NCI-H1092 treated with DMSO at 0.1 percent for 48 hours (cell line): ENCODE results near the gene TCEAL6.
"Not testable (repeated sequence)": the region's sequence is repeated elsewhere in the genome, so short reads cannot be mapped to it uniquely, and the experiment has no call there.

Experiments used
- DNase-seq: peaks from one replicate; lab custom pipeline; 2025; lab: John Stamatoyannopoulos, UW

The TCEAL6 gene

DNA sequence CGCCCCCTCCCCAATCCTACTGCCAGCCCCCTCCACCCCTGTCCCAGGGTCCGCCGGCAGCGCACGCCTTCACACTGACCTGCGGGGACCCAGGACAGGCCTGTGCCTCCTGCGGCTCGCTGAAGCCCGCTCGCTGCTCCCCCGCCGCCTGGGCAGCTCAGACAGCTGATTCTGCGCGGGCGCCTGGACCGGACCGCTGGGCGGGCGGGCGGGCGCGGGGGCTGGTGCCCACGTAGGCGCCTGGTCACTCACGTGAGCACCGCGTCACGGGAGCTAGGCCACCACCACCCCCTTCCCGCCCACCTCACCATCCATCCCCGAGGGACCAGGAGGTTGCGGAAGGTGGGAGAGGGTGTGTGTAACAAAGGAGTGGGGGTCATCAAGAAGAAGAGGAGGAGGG lies at the start of gene TCEAL6:
TCEAL6 (minus strand) TSS at position 208 of the 400 bp plus-strand sequence.
- DNase-seq: not testable (repeated sequence)

GRCh38 chrX:102185967-102186720 lies 43.9 kb upstream of the TCEAL6 start:
- DNase-seq: no peak

- peak; percentile 89 for DNase-seq
Observed at GRCh38 chrX:102155806-102156179, 13.5 kb upstream of the TCEAL6 start, which contains the start of gene BEX5. TSS of gene BEX5 (minus strand) at chrX:102155977. CDS start at chrX:102154265, 1,712 bp downstream.

DNA sequence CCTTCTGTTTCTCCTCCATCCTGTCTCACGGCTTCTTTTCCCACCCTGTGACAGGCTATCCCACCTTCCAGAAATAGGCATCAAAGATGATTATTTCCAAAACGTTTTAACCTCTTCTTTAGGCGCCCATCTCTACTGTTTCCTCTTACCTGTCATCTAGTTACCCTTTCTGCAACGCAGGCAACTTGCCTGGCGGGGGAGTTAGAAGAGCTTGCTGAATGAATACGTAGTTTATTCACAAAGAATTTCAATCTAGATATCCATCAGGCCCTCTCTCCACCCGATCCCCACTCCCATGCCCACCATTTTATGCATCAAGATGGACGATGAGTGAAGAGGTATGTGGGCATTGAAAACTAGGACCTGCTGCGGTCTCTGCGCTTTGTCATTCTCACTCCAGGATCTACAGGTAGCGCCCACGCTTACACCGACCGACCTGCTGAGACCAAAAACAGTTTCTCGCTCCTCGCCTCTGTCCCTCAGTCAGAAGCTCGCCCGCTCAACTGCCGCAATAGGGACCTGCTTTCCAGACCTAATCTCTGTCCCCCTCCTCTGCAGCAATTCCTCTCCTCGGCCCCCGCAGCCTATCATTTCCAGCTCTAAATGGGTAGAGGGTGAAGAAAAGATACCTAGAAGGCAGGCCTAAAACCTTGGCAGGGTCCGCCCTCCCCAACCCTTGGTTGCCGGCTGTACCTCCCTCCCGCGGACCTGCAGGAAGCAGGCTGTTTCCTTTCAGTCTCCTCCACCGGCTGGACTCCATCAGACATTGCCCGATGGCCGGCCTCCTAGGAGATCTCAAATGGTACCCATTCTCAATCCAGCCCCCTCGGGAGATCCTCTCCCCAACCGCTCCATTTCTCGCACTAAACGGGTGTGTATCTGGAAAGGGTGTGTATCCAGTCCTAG lies 12.9 kb upstream of the TCEAL6 start:
- peak; percentile 45 for DNase-seq

- DNase-seq: peak; percentile 20
Observed at GRCh38 chrX:102154218-102154860, 12.1 kb upstream of the TCEAL6 start.

DNA sequence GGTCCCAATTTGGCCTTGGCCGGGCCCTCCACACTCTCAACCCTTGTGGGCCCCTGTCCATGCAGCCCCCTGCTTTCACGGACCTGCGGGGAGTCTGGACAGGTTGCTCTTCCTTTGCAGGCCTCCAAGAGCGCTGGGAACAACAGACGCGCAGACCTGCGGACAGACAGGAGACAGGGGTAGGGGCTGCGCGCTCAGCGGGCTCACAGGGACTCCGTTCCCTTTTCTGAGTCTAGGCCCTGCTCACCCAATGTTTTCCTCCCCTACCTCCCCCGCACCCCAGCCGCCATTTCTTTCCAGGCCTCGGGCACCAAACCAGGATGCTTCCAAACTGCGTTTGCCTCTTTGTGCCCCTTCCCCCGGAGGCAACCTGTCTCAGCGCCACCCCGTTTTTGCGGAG lies 650 bp downstream of the TCEAL6 start:
- not testable (repeated sequence) for DNase-seq

DNA sequence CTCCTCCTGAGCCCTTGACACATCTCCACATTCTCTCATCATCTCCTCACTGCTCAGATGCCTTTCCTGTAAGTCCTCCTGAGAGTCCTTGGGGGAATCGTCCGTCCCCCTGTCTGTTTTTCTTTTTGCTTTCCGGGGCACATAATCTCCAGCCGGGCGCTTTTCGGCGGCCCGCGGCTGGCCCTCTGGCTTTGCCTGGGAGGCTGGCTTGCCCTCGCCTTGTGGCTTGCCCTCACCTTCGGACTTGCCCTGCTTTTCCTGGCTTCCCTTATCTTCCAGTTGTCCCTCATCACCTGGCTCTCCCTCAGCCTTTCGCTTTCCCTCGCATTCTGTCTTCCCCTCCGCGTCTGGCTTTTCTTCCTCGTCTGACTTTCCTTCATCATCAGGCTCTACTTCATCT lies 1.4 kb downstream of the TCEAL6 start:
- not testable (repeated sequence) for DNase-seq

- DNase-seq: no peak
Observed at GRCh38 chrX:102138064-102138463, 4.2 kb downstream of the TCEAL6 start.

DNA sequence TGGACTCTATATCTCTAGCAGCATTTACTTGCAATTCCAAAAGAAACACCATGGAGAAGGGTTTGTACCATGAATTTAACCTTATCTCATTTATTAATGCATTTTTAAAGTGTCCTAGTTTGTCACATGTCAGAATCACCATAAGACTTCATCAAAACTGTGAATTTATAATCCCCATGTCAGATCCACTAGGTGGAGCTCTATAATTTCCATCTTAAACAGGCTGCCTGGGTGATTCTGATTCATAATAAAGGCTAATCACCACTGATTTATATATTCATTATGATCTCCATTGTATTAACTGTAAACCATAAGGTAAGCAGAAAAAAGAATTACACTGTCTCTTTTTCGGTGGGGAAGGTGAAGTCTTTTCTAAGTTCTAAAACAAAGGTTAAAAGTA lies 12.8 kb downstream of the TCEAL6 start:
- DNase-seq: peak; percentile 17

GRCh38 chrX:102126863-102127262 lies 15.4 kb downstream of the TCEAL6 start:
- no peak for DNase-seq

GRCh38 chrX:102126080-102126818 lies 16.0 kb downstream of the TCEAL6 start:
- DNase-seq: not testable (repeated sequence)

DNA sequence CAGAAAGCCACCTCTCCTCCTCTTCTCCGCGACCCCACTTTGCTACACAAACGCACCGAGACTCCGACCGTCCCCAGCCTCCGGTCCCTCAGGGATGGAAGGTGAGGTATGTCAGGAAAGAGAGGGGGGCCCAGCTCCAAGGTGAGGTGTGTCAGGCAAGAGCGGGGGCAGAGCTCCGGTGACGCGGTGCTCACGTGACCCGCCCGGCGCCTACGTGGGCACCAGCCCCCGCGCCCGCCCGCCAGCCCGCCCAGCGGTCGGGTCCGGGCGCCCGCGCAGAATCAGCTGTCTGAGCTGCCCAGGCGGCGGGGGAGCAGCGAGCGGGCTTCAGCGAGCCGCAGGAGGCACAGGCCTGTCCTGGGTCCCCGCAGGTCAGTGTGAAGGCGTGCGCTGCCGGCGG lies 16.8 kb downstream of the TCEAL6 start, which contains the start of gene TCEAL2:
TCEAL2 (plus strand) TSS at position 244 of the 400 bp plus-strand sequence. CDS start 1,152 bp downstream, outside the sequence.
- DNase-seq: peak; percentile 46

DNA sequence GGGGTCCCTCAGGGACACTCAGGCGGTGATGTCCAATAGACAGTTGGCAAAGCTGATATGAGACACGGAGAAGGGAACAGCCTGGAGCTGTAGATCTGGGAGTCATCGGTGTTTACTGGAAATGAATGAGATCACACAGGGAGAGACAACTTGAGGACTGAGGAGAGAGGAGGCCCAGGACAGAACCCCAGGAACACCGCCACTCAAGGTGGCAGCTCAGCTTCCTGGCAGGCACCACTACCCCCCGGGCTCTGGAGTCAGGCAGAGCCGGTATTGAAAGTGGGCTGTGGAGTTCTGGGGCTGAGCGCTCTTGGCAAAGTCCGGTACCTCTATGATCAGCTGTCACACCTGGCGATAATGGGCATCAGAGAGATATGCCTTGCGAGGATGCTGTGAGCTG lies 17.3 kb downstream of the TCEAL6 start:
- not testable (repeated sequence) for DNase-seq

GRCh38 chrX:102115748-102116147 lies 26.5 kb downstream of the TCEAL6 start:
- DNase-seq: no peak

- DNase-seq: no peak
Observed at GRCh38 chrX:102113367-102113766, 28.9 kb downstream of the TCEAL6 start.
